ENCODE measurements around the gene MBD5.

The MBD5 gene

DNA sequence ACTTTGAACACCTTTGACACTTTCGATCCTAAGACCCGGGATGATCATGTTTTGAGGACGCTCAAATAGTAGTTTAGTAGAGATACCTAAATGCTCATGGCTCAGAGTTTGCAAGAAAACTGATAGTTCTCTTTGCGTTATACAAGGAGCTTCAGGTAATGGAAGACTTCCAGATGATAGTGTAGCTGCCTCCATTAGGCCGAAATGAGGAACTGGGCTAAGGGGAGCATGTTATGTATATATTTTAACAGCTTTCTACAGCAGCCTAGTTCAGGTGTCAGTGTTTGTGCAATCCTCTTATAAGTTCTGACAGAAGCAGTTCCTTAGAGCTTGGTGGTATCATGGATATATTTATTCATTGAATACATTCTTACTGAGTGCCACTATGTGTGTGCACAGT lies 496.9 kb downstream of the MBD5 start:
- no peak for DNase-seq (ENCODE audit: low read depth)
- H3K4me3 ChIP-seq (replicated peaks; ENCODE audit: low read depth, low read length): no peak overlapping the region
- TF ChIP-seq, protein P1, sequence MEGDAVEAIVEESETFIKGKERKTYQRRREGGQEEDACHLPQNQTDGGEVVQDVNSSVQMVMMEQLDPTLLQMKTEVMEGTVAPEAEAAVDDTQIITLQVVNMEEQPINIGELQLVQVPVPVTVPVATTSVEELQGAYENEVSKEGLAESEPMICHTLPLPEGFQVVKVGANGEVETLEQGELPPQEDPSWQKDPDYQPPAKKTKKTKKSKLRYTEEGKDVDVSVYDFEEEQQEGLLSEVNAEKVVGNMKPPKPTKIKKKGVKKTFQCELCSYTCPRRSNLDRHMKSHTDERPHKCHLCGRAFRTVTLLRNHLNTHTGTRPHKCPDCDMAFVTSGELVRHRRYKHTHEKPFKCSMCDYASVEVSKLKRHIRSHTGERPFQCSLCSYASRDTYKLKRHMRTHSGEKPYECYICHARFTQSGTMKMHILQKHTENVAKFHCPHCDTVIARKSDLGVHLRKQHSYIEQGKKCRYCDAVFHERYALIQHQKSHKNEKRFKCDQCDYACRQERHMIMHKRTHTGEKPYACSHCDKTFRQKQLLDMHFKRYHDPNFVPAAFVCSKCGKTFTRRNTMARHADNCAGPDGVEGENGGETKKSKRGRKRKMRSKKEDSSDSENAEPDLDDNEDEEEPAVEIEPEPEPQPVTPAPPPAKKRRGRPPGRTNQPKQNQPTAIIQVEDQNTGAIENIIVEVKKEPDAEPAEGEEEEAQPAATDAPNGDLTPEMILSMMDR (IDR thresholded peaks at IDR 0.05; ENCODE audit: low read length, missing control alignments): no peak

DNA sequence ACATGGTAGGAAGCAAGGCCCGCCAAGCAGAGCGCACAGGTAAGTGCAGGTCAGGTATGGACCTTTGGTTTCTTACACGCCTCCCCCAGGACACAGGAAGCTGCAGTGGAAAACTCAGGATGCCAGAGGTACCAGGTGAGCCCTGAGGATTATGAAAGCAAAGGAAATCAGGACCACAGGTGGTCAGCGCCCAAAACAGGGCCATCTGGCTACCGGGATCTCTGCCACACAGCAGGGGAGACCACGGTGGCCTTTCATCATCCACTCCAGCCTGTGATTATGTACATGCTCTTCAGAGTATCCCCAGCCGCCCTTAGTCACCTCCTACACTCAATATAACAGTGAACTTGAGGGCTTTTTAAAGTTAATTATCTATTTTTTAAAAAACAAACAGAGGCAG lies 498.1 kb downstream of the MBD5 start:
- TF ChIP-seq, protein P1 (IDR thresholded peaks at IDR 0.05; ENCODE audit: low read length, missing control alignments): no peak

DNA sequence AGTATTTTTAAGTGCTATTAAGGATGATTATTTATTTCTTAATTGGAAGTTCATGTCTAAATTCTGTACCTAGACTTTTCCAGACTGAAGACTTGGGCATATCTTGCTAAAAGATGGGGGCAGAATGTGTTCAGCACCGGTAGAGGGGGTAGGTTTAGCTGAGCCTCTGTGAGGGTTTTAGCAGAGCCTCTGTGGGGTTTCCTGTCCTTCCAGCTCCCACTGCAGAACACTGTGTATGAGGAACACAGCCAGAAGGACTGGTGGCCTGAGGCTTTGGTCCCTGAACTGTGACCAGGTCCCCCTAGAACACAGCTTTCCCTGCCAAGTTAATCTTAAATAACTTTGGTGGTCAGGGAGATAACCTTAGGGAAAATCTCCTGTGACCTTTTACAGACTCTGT lies 500.3 kb downstream of the MBD5 start:
- DNase-seq (ENCODE audit: low read depth): no peak
- TF ChIP-seq, protein P1 (IDR thresholded peaks at IDR 0.05; ENCODE audit: low read length, missing control alignments): no peak
- no peak overlapping the region for H3K4me3 ChIP-seq (replicated peaks; ENCODE audit: low read depth, low read length)

More for the DNA sequence above, 498.1 kb downstream of the MBD5 start:
- DNase-seq (ENCODE audit: low read depth): no peak
- H3K4me3 ChIP-seq (replicated peaks; ENCODE audit: low read depth, low read length): no peak overlapping the region

DNA sequence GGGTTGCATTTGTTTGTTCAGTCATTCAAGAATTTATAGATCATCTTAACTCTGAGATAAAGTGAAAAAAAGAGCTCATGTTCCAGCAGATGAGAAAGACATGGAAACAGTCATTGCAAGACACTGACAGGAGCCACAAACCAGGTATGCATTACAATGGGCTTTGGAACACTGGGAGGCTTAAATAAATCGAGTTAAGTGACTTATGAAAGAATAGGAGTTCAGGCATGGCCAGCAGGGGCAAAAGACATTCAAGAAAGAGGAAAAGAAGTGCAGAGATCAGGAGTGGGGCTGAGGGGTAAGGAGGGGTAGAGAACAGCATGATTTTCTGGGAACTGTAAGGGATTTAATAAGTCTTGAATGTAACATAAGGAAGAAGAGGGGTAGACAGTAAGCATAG lies 502.4 kb downstream of the MBD5 start:
- DNase-seq (ENCODE audit: low read depth): no peak
- TF ChIP-seq, protein P1 (IDR thresholded peaks at IDR 0.05; ENCODE audit: low read length, missing control alignments): no peak
- H3K4me3 ChIP-seq (replicated peaks; ENCODE audit: low read depth, low read length): no peak overlapping the region

DNA sequence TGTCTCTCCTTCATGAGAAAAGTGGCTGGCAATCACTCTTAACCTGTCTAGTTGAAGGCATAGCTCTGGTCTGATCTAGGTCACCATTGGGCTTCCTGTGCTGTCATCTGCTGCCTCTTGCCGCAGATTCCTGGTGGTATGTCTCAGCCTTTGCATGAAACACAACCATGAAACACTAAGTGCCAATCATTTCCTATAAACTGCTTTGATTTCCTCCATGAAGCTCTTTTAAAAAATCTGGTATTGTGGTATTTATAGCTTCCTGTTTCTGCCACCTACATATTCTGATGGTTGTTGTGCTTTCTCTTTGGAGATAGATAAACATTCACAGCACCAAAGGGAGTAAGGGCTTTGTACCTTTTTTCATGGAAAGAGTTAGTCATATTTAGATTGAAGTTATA lies 503.6 kb downstream of the MBD5 start:
- no peak for DNase-seq (ENCODE audit: low read depth)
- no peak overlapping the region for H3K4me3 ChIP-seq (replicated peaks; ENCODE audit: low read depth, low read length)

DNA sequence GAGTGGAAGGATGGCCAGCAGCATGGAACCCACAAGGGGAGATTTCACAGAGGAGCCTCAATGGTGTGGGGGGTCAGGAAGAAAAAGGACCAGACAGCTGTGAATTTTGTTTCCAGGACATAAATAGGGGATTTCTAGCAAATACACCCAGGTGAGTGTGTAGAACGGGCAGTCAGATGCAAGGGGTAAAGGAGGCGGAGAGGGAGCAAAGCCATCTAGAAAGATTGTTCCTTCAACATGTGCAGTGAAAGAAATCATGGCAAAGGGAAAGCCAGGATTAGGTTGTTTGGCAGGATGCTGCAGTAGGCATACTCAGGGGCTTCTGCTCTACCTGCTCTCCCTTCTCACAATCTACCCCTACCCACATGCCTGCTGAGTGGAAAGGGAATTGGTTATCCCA lies 504.2 kb downstream of the MBD5 start:
- TF ChIP-seq, protein P1 (IDR thresholded peaks at IDR 0.05; ENCODE audit: low read length, missing control alignments): no peak
- H3K4me3 ChIP-seq (replicated peaks; ENCODE audit: low read depth, low read length): no peak overlapping the region

More for the DNA sequence above, 503.6 kb downstream of the MBD5 start:
- TF ChIP-seq, protein P1 (IDR thresholded peaks at IDR 0.05; ENCODE audit: low read length, missing control alignments): no peak

DNA sequence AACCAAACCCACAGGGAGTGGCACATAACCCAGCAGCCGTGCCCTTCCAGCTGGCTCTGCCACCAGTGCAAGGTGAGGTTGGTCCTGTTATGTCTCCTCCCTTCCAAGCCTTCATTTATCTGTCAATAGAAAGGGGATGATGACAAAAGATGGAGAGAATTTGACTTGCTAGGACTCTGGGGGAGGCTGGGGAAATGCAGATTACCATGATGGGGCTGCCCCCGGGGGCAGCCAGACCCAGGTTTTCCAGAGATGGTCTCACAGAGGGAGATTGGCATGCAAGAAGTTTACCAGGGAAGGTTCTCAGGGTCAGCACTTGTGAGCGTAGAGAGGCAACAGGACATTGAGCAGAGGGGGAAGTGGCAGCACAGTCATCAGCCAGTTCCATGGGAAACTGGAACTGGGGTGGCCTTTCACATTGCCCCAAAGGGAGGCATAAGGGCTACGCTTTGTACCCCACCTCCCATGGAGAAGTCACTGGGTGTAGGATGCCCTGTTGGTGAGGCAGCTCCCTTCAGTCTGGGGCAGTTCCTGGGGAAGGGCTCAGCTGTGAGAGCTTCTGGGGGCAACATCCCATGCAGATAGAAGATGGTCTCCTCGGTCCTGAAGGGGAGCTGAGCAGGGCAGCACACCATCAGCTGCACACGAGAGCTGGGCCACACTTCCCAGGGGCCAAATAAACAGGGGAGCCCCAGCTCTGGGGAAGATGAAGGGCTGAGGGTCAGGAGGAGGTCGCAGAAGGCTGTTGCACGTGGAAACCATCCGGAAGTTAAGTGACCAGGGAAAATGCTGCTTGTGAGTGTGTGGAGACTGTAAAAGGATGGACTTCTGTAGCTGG lies 505.8 kb downstream of the MBD5 start:
- TF ChIP-seq, protein P1 (IDR thresholded peaks at IDR 0.05; ENCODE audit: low read length, missing control alignments): no peak
- no peak overlapping the region for H3K4me3 ChIP-seq (replicated peaks; ENCODE audit: low read depth, low read length)
- DNase-seq (ENCODE audit: low read depth): no peak

More for the DNA sequence above, 504.2 kb downstream of the MBD5 start:
- no peak for DNase-seq (ENCODE audit: low read depth)
